ENCODE results near the gene RPS6KA4. TPM values are rescaled to one million over a fixed set of nuclear protein-coding genes. Genes with fewer than 3 reads are reported as not detected.

The RPS6KA4 gene
- total RNA-seq (ENCODE audit: low replicate concordance), result 39.3 and 51.6 TPM in 2 replicates

DNA sequence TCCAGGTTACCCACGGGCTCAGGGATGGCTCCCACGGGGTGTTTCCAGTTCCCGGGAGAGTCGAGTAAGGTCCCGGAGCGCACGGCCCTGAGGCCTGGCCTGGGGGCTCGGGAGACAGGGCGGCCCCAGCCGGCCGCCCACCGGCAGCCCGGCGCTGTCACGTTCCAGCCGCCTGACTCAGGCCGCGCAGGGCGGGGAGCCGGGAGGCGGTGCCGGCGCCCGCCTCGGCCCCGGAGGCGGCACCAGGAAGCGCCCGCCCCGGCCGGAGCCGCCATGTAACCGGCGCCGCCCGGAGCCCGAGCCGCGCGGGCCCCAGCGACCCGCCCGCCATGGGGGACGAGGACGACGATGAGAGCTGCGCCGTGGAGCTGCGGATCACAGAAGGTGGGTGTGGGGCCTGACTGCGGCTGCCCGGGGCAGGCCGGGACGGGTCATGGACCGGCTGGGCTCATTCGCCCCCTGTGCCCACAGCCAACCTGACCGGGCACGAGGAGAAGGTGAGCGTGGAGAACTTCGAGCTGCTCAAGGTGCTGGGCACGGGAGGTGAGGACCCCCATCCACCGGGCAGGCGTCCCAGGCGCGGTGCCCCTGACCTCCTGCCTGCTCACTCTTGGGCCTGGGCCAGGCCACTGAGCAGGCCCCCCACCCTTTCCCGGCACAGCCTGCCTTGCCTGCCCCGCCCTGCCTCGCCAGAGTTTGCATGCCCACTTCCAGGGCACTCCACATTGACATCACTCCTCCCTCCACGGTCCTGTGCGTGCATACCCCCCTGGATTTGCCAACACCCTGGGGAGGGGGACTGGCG is at the start of gene RPS6KA4:
Gene RPS6KA4, plus strand, starts transcription at position 256 of the 805 bp plus-strand sequence. Its CDS starts 74 bp downstream, at position 330.

DNA sequence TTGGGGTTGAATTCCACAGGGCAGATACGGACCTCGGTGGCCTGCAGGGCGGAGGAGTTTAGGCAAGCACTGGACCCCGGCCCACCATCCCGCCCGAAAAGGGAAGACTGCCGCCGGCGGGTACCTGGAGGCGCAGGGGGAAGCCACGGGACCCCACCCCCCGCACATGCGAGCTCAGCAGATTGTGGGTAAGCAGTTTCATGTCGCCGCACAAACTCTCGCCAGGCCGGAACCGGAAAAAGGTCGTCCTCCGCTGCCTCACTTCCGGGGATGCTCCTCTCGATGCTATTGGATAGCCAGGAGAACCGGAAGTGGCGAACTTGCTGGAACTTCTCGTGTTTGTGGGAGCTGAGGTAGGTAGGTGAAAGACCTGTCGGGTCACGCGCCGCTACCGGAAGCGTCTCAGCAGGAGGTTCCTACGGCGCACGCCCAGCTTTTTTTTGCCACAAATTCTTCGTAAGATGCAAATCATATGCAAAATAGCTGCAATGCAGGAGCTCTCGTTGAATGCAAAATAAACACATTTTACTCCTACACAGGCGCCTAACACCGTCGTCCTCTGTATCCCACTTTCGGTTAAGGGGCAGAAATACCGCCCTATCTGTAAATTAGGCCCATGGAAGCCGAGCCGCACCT is 41.5 kb upstream of the RPS6KA4 start, which contains the start of gene TRMT112:
Gene TRMT112, minus strand, starts transcription at position 235 of the 636 bp plus-strand sequence. Its CDS starts 33 bp downstream, at position 202.

GRCh38 chr11:64317961-64318765 is 40.8 kb upstream of the RPS6KA4 start, which contains the start of gene PRDX5:
PRDX5 (plus strand) TSS chr11:64318121; CDS start chr11:64318216, 95 bp downstream.

GRCh38 chr11:64339754-64340408 is 19.1 kb upstream of the RPS6KA4 start, which contains the start of gene CCDC88B:
CCDC88B (plus strand) TSS chr11:64340204; CDS start chr11:64340267, 63 bp downstream.

Other genes with a start within 250 kb of the RPS6KA4 start
- gene MACROD1, start 193.0 kb upstream of the RPS6KA4 start, total RNA-seq (ENCODE audit: low replicate concordance), result 24.5 and 25.4 TPM in 2 replicates
- gene STIP1, start 173.0 kb upstream of the RPS6KA4 start, total RNA-seq (ENCODE audit: low replicate concordance), result 162 and 280 TPM in 2 replicates
- 8.0 and 10.7 TPM in 2 replicates for gene FERMT3, start 152.4 kb upstream of the RPS6KA4 start, total RNA-seq (ENCODE audit: low replicate concordance)
- 32.9 and 42.8 TPM in 2 replicates for gene TRPT1, start 133.0 kb upstream of the RPS6KA4 start, total RNA-seq (ENCODE audit: low replicate concordance)
- gene NUDT22, start 132.9 kb upstream of the RPS6KA4 start, total RNA-seq (ENCODE audit: low replicate concordance), result 34.6 and 72.8 TPM in 2 replicates
- gene DNAJC4, start 128.6 kb upstream of the RPS6KA4 start, total RNA-seq (ENCODE audit: low replicate concordance), result 11.7 and 12.6 TPM in 2 replicates
- gene VEGFB, start 124.6 kb upstream of the RPS6KA4 start, total RNA-seq (ENCODE audit: low replicate concordance), result 20.7 and 23.5 TPM in 2 replicates
- 67.4 and 90.4 TPM in 2 replicates for gene FKBP2, start 118.1 kb upstream of the RPS6KA4 start, total RNA-seq (ENCODE audit: low replicate concordance)
- gene PPP1R14B, start 112.2 kb upstream of the RPS6KA4 start, total RNA-seq (ENCODE audit: low replicate concordance), result 114 and 363 TPM in 2 replicates
- 43.6 and 50.0 TPM in 2 replicates for gene PLCB3, start 107.6 kb upstream of the RPS6KA4 start, total RNA-seq (ENCODE audit: low replicate concordance)
- gene BAD, start 74.5 kb upstream of the RPS6KA4 start, total RNA-seq (ENCODE audit: low replicate concordance), result 26.3 and 79.5 TPM in 2 replicates
- gene GPR137, start 73.3 kb upstream of the RPS6KA4 start, total RNA-seq (ENCODE audit: low replicate concordance), result 6.9 and 7.1 TPM in 2 replicates
- gene KCNK4, start 67.9 kb upstream of the RPS6KA4 start, total RNA-seq (ENCODE audit: low replicate concordance), result not detected in 2 replicates
- 0.15 and 0.23 TPM in 2 replicates for gene CATSPERZ, start 58.8 kb upstream of the RPS6KA4 start, total RNA-seq (ENCODE audit: low replicate concordance)
- 22.8 and 29.8 TPM in 2 replicates for gene ESRRA, start 53.6 kb upstream of the RPS6KA4 start, total RNA-seq (ENCODE audit: low replicate concordance)
- gene TRMT112, start 41.6 kb upstream of the RPS6KA4 start, total RNA-seq (ENCODE audit: low replicate concordance), result 244 and 288 TPM in 2 replicates
- gene PRDX5, start 41.0 kb upstream of the RPS6KA4 start, total RNA-seq (ENCODE audit: low replicate concordance), result 378 and 390 TPM in 2 replicates
- 0.12 and 3.2 TPM in 2 replicates for gene CCDC88B, start 19.0 kb upstream of the RPS6KA4 start, total RNA-seq (ENCODE audit: low replicate concordance)
- not detected in 2 replicates for gene SLC22A11, start 196.8 kb downstream of the RPS6KA4 start, total RNA-seq (ENCODE audit: low replicate concordance)
- not detected in 2 replicates for gene SLC22A12, start 232.1 kb downstream of the RPS6KA4 start, total RNA-seq (ENCODE audit: low replicate concordance)